HG02798 (cell line): ENCODE data around the gene PTPRK.
"Not testable (repeated sequence)": the region's sequence is repeated elsewhere in the genome, so short reads cannot be mapped to it uniquely, and the experiment has no call there.

Source experiments
- ATAC-seq: cut with Tn5 transposase; IDR thresholded peaks from one replicate; pipeline ENCODE4 v1.9.1; 2021; ENCODE audit warnings: mild to moderate bottlenecking; ENCODE audit not compliant: unreplicated experiment, poor library complexity

Gene PTPRK

GRCh38 chr6:128492386-128492785 lies 28.0 kb downstream of the PTPRK start:
- ATAC-seq = no peak

- ATAC-seq = peak; percentile 30
These were observed 28.7 kb downstream of the PTPRK start for GRCh38 chr6:128491610-128492206.

- ATAC-seq = no peak
These were observed 29.3 kb downstream of the PTPRK start for GRCh38 chr6:128491100-128491581.

- peak; percentile 34 for ATAC-seq
These were observed 32.7 kb downstream of the PTPRK start for GRCh38 chr6:128487746-128488145.

- ATAC-seq = no peak
These were observed 33.3 kb downstream of the PTPRK start for GRCh38 chr6:128487055-128487454.

GRCh38 chr6:128486580-128486979 lies 33.8 kb downstream of the PTPRK start:
- ATAC-seq = not testable (repeated sequence)

- no peak for ATAC-seq
These were observed 36.8 kb downstream of the PTPRK start for GRCh38 chr6:128483472-128484135.

GRCh38 chr6:128482642-128483041 lies 37.8 kb downstream of the PTPRK start:
- ATAC-seq = no peak

GRCh38 chr6:128479991-128480390 lies 40.4 kb downstream of the PTPRK start:
- no peak for ATAC-seq

GRCh38 chr6:128479048-128479666 lies 41.2 kb downstream of the PTPRK start:
- ATAC-seq = no peak

GRCh38 chr6:128478230-128479047 lies 42.0 kb downstream of the PTPRK start:
- ATAC-seq = no peak

- no peak for ATAC-seq
These were observed 45.5 kb downstream of the PTPRK start for GRCh38 chr6:128474933-128475332.

- no peak for ATAC-seq
These were observed 45.9 kb downstream of the PTPRK start for GRCh38 chr6:128474481-128474880.

- no peak for ATAC-seq
These were observed 48.5 kb downstream of the PTPRK start for GRCh38 chr6:128471907-128472306.

- no peak for ATAC-seq
These were observed 54.7 kb downstream of the PTPRK start for GRCh38 chr6:128465368-128466343.

- no peak for ATAC-seq
These were observed 55.6 kb downstream of the PTPRK start for GRCh38 chr6:128464790-128465189.

- ATAC-seq = no peak
These were observed 56.5 kb downstream of the PTPRK start for GRCh38 chr6:128463942-128464341.

GRCh38 chr6:128461501-128461900 lies 58.9 kb downstream of the PTPRK start:
- no peak for ATAC-seq

GRCh38 chr6:128456510-128457230 lies 63.7 kb downstream of the PTPRK start:
- ATAC-seq = no peak
